MM.1S (cell line): ENCODE measurements around the gene ELMO1.

Experiments
- EZH2 ChIP-seq: fragments of 300-600 bp; sonication (generic); optimal IDR thresholded peaks from 2 replicates; pipeline ENCODE3; 2017; ENCODE audit warnings: low read depth, mild to moderate bottlenecking, antibody characterized with exemption, low read length, mixed read lengths
- TF ChIP-seq, protein P1 (sequence below): fragments of 300-600 bp; sonication (generic); IDR thresholded peaks from 2 replicates; pipeline ENCODE4 v1.5.1; 2016; ENCODE audit warnings: antibody characterized with exemption, low read length, mixed read lengths

DNA sequence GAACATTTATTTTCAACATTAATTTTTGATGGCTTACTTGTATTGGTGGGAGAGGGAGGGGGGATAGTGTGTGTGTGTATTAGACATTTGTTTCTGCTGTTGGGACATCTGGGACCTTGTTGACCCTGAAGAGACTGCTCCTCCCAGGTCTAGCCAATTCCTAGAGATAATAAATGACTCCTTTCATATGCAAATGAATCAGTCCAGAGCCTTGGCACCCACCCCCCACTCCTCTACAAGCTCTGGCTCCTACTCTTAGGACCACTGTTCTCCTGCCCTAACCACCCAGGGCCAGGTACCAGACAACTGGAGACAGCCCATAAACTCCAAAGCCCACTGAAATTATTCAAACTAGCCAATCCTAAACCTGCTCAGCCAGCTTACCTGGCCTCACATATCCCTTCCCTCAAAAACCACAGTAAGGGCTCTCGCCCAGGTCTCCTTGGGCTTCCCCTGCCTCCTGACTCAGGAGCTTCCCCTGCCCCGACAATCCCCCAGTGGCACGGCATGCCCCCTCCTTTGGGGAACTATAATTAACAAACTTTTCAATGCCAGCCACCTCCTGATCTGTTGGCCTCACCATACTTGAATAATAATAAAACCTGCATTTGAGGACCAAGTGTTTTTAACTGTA is 233.3 kb downstream of the ELMO1 start:
- TF ChIP-seq, protein P1, sequence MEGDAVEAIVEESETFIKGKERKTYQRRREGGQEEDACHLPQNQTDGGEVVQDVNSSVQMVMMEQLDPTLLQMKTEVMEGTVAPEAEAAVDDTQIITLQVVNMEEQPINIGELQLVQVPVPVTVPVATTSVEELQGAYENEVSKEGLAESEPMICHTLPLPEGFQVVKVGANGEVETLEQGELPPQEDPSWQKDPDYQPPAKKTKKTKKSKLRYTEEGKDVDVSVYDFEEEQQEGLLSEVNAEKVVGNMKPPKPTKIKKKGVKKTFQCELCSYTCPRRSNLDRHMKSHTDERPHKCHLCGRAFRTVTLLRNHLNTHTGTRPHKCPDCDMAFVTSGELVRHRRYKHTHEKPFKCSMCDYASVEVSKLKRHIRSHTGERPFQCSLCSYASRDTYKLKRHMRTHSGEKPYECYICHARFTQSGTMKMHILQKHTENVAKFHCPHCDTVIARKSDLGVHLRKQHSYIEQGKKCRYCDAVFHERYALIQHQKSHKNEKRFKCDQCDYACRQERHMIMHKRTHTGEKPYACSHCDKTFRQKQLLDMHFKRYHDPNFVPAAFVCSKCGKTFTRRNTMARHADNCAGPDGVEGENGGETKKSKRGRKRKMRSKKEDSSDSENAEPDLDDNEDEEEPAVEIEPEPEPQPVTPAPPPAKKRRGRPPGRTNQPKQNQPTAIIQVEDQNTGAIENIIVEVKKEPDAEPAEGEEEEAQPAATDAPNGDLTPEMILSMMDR, result no peak
- no peak for TF ChIP-seq EZH2
